Spinal cord (tissue), 10 donors: ENCODE results near the gene COMMD8. TPM values are rescaled to one million over a fixed set of nuclear protein-coding genes. Genes with fewer than 3 reads are reported as not detected.

Source experiments
- DNase-seq, 6 donors: peaks; one replicate each; pipeline versions ENCODE4 v3.0.0 to v3.0.0-alpha.2; 2013 to 2015; ENCODE audit warnings: low spot score in 6 of 6, low read depth in 4 of 6
- H3K27ac ChIP-seq: one replicate; pipeline ENCODE4 v1.5.1; 2013; ENCODE audit warnings: low read depth, low read length, control low read depth
- H3K27me3 ChIP-seq: one replicate; pipeline ENCODE4 v1.6.1; 2013; ENCODE audit warnings: low read length; ENCODE audit not compliant: control insufficient read depth, insufficient read depth
- H3K36me3 ChIP-seq: one replicate; pipeline ENCODE4 v1.6.1; 2013; ENCODE audit warnings: low read length; ENCODE audit not compliant: control insufficient read depth, insufficient read depth
- H3K4me1 ChIP-seq: one replicate; pipeline ENCODE4 v1.6.1; 2013; ENCODE audit warnings: low read length; ENCODE audit not compliant: control insufficient read depth, insufficient read depth
- H3K4me3 ChIP-seq: one replicate; pipeline ENCODE4 v1.5.1; 2013; ENCODE audit warnings: low read depth, low read length, control low read depth
- H3K9me3 ChIP-seq: one replicate; pipeline ENCODE4 v1.6.1; 2013; ENCODE audit warnings: low read length; ENCODE audit not compliant: control insufficient read depth, insufficient read depth
- WGBS: methylation state at CpG from one replicate; pipeline ENCODE4 v1.1.5; 2013; ENCODE audit warnings: missing lambda C conversion rate; ENCODE audit not compliant: insufficient coverage; 5-methylcytosine and 5-hydroxymethylcytosine counted together
- long read RNA-seq, 4 donors: transcript quantifications; one replicate each; lab custom pipeline, GENCODE V29; 2026
- polyA plus RNA-seq, 2 donors: library from polyadenylated mRNA; unstranded; fragments of 120-200 nt; gene quantifications; one replicate each; pipeline ENCODE4 v1.2.1, GENCODE V29; 2013; ENCODE audit not compliant: insufficient read length in 2 of 2
- total RNA-seq, 2 donors: library from RNA; depleted of rRNA in 1 of 2; stranded (reverse); fragments of 120-200 nt in 1 of 2; fragments of >200 nt in 1 of 2; gene quantifications; one replicate each; pipeline versions ENCODE4 v1.2.3 to v1.2.4, GENCODE V29; 2013 to 2014
- donor health status: healthy.

COMMD8 gene
- total RNA-seq: 10 to 100 TPM; 14.8 to 18.3 TPM
- 10 to 100 TPM; 15.9 to 23.4 TPM for polyA plus RNA-seq
- long read RNA-seq, donor 1, transcript COMMD8-201 (5 exons, 1,469 nt): major isoform, 12 of 18 reads
- long read RNA-seq, donor 1, partial matches to known transcripts: 6 of 18 reads
- long read RNA-seq, donor 1, other reads (novel, unspliced or antisense): 0 of 18 reads
- long read RNA-seq, donor 2, partial matches to known transcripts: 0 of 4 reads
- long read RNA-seq, donor 2, other reads (novel, unspliced or antisense): 0 of 4 reads
- long read RNA-seq, donor 3, transcript COMMD8-201 (5 exons, 1,469 nt): major isoform, 7 of 7 reads
- long read RNA-seq, donor 3, partial matches to known transcripts: 0 of 7 reads
- long read RNA-seq, donor 3, other reads (novel, unspliced or antisense): 0 of 7 reads
- long read RNA-seq, donor 4, transcript COMMD8-201 (5 exons, 1,469 nt): major isoform, 27 of 33 reads
- long read RNA-seq, donor 4, partial matches to known transcripts: 6 of 33 reads
- long read RNA-seq, donor 4, other reads (novel, unspliced or antisense): 0 of 33 reads

DNA sequence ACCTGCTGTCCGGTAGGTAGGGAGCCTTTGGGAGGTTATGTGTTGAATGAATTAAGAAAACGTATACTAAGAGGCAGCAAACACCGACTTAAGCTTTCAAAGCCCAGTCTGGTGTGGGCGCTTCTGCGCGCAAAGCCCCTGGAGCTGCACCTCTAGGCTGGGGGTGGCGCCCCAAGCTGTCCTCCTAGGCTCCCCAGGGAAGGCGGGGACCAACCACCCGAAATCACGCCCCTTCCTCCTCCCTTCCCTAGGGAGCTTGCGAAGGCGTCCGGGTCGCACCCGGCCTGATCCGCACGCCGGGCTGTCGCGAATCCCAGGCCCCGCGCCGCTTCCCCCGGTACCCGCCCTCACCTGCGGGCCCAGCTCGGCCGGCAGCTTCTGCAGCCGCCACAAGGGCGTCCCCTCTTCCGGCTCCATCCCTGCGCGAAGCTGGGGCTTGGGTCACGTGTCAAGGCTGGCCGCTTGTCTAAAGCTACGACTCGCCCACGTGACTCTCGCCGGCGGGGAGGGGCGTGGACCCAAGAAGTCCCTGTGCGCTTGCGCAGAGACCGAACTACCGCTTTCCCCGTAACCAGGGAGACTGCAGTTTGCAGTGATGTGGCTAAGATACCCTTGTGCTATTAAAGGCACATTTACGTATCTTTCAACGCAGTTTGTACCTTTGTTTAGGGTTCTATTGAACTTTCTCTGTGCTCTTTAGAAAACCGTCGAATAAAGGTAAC lies at the start of gene COMMD8:
COMMD8 (minus strand) TSS at position 468 of the 722 bp plus-strand sequence; CDS start at position 417, 51 bp downstream.
- WGBS: under 1% methylated on average over 47 of the region's 51 CpGs
- Histone ChIP-seq H3K27ac (peak within 1 kb of the TSS; percentile 55), H3K36me3 (no peaks in the 10 kb centered on the region), H3K9me3 (no peaks in the 10 kb centered on the region), H3K4me3 (peak within 1 kb of the TSS; percentile 84), H3K4me1 (no peaks in the 10 kb centered on the region), H3K27me3 (no peaks in the 10 kb centered on the region)
- peak; percentile 91 to 99 (median 95) for DNase-seq

DNA sequence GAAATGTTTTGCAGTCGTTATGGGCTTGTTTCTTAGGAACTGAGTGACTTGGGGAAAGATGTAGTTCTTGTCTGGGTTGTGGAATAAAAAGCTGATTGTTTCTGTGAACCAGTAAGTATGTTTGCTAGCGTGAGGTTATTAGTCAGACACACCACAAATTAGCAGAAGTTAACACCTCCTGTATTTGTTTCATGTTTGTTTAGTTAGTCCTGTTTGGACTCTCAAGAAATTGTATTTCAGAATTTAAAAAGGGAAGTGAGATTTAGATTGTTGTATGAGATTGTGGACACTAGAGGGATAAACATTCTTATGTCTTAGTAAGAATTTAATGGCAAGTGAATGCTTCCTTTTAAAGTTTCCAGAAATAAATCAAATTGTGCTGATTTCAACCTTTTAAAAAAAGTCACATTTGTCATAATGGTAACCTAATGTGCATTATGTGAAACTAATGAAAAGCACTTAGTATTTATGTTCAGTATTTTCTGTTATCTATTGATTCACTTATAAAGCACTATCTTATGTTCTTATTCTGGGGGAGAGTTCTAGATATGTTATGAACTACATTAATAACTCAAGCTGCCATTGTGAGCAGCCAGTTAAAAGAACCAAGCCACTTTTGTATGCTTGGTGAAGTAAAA lies 47.1 kb upstream of the COMMD8 start:
- H3K9me3 ChIP-seq: no peaks in the 10 kb centered on the region
- H3K27ac ChIP-seq: no peak overlapping the region
- no peaks in the 10 kb centered on the region for H3K36me3 ChIP-seq
- H3K4me3 ChIP-seq: no peak overlapping the region
- no peaks in the 10 kb centered on the region for H3K4me1 ChIP-seq
- DNase-seq: peak in 1 of 6 donors; percentile 6
- WGBS: 38% methylated on average over 1 of the region's 2 CpGs
- H3K27me3 ChIP-seq: no peaks in the 10 kb centered on the region

DNA sequence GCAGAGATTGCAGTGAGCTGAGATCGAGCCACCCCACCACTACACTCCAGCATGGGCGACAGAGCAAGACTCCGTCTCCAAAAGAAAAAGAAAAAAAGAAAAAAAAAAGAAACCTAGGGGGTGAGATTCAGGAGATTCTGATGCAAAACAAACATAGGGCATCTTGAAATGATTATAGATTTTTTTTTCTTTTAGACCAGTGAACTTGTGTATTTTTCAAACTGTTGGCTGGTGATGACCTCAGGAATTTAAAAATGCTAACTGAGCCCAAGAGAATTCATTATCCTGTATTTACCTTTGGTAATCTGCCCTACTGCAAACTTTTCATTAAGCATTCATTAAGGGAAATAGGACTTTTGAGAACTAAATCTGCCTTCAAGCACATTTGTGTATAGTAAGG lies 42.2 kb upstream of the COMMD8 start:
- H3K4me3 ChIP-seq: no peak overlapping the region
- DNase-seq: no peak
- H3K27ac ChIP-seq: no peak overlapping the region
- H3K4me1 ChIP-seq: no peaks in the 10 kb centered on the region
- H3K27me3 ChIP-seq: no peaks in the 10 kb centered on the region
- H3K36me3 ChIP-seq: no peaks in the 10 kb centered on the region
- WGBS: no CpG with 5 or more reads among the region's 3 CpGs
- no peaks in the 10 kb centered on the region for H3K9me3 ChIP-seq

DNA sequence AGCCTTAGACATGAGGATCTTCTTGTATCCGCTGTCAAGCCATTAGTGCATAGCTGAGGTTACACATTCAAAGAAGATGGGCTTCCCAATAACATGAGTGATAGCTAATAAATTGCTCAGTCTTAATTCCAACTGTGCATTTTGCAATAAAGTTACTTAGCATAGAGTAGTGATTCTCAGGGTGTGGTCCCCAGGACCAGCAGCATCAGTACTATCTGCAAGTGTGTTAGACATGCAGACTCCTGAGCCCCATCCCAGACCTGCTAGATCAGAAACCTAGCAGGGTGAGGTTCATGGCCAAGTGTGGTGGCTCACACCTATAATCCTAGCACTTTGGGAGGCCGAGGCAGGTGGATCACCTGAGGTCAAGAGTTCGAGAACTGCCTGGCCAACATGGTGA lies 41.6 kb upstream of the COMMD8 start:
- Histone ChIP-seq H3K9me3 (no peaks in the 10 kb centered on the region), H3K4me1 (no peaks in the 10 kb centered on the region), H3K4me3 (no peak overlapping the region), H3K27ac (no peak overlapping the region), H3K27me3 (no peaks in the 10 kb centered on the region), H3K36me3 (no peaks in the 10 kb centered on the region)
- no peak for DNase-seq
- WGBS: no CpG with 5 or more reads among the region's 3 CpGs

DNA sequence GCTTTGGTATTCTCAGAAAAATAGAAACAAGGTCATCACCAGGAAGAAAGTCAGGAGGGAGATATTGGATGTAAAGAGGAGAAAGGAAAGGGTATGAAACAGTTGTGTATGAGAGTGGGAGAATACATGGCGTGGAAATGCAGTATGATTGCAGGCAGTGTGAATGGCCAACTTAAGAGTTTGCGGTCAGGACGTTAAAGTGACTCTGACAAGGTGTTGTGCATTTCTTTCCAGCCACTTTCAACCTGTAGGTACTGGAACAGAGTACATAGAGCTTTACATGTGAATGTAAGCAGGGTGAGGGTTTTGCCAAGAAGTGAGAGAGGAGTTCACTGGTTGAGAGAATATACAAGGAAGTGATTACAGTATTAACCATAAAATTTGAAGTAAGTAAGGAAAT lies 37.3 kb upstream of the COMMD8 start:
- no peak overlapping the region for H3K4me3 ChIP-seq
- DNase-seq: no peak
- no peaks in the 10 kb centered on the region for H3K9me3 ChIP-seq
- H3K36me3 ChIP-seq: no peaks in the 10 kb centered on the region
- H3K27me3 ChIP-seq: no peaks in the 10 kb centered on the region
- 50% methylated on average over 3 of the region's 3 CpGs for WGBS
- H3K4me1 ChIP-seq: no peaks in the 10 kb centered on the region
- no peak overlapping the region for H3K27ac ChIP-seq

DNA sequence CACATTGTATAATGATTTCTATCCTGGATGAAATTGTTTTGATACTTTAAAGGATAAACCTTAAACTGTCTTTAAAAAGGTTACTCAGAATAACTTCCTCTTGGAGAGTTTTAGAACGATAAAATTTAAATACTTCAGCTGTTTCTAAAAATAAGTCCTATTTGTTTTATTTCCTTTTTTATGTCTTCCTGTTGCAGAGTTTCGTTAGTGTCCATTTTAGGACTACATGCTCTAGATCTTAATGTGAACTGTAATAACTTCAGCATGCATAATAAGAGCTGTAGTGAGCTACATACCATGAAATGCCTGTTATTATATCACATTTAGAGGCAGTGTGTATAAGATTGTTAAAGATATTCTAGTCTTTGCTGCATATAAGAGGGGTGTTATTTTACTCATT lies 36.2 kb upstream of the COMMD8 start:
- Histone ChIP-seq H3K27ac (no peak overlapping the region), H3K27me3 (no peaks in the 10 kb centered on the region), H3K4me1 (no peaks in the 10 kb centered on the region), H3K4me3 (no peak overlapping the region), H3K9me3 (no peaks in the 10 kb centered on the region), H3K36me3 (no peaks in the 10 kb centered on the region)
- no CpG with 5 or more reads among the region's 2 CpGs for WGBS
- no peak for DNase-seq

DNA sequence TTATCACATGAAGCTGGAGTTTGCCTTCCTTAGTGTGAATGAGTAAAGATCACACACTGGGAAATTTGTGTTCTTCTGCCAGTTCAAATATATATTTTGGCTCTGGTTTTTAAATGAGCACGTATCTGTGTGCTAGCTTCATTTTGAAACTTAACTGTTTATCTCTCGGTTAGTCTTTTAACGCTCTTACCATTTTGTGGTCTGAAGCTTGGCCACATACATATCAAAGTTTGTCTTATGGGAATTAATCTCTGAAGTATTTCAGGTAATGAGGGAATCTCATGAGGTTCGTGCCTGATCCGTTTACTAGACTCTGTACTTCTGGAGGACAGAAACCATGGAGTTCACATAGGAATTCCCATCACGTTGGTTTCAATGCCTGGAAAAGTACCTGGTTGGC lies 35.4 kb upstream of the COMMD8 start:
- no peaks in the 10 kb centered on the region for H3K9me3 ChIP-seq
- no peaks in the 10 kb centered on the region for H3K27me3 ChIP-seq
- no CpG with 5 or more reads among the region's 6 CpGs for WGBS
- no peak overlapping the region for H3K4me3 ChIP-seq
- no peaks in the 10 kb centered on the region for H3K4me1 ChIP-seq
- peak in 1 of 6 donors; percentile 44 for DNase-seq
- no peak overlapping the region for H3K27ac ChIP-seq
- H3K36me3 ChIP-seq: no peaks in the 10 kb centered on the region

DNA sequence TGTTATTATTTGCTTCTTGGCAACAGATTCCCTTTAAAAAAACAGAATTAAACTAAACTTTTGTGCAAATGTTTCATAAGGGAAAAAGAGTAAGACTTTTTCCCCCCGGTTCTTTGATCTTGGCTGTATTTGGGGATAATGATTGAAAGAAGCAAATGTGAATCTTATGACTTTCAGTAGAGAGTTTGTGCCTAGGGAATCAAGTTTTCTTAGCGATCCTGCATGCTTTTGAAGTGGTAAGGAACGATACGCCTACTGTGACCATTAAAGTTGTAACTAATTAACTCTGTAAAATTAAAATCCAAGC lies 30.6 kb upstream of the COMMD8 start:
- no CpG with 5 or more reads among the region's 4 CpGs for WGBS
- Histone ChIP-seq H3K9me3 (no peaks in the 10 kb centered on the region), H3K4me3 (no peak overlapping the region), H3K36me3 (no peaks in the 10 kb centered on the region), H3K4me1 (no peaks in the 10 kb centered on the region), H3K27ac (no peak overlapping the region), H3K27me3 (no peaks in the 10 kb centered on the region)
- peak in 1 of 6 donors; percentile 7 for DNase-seq

DNA sequence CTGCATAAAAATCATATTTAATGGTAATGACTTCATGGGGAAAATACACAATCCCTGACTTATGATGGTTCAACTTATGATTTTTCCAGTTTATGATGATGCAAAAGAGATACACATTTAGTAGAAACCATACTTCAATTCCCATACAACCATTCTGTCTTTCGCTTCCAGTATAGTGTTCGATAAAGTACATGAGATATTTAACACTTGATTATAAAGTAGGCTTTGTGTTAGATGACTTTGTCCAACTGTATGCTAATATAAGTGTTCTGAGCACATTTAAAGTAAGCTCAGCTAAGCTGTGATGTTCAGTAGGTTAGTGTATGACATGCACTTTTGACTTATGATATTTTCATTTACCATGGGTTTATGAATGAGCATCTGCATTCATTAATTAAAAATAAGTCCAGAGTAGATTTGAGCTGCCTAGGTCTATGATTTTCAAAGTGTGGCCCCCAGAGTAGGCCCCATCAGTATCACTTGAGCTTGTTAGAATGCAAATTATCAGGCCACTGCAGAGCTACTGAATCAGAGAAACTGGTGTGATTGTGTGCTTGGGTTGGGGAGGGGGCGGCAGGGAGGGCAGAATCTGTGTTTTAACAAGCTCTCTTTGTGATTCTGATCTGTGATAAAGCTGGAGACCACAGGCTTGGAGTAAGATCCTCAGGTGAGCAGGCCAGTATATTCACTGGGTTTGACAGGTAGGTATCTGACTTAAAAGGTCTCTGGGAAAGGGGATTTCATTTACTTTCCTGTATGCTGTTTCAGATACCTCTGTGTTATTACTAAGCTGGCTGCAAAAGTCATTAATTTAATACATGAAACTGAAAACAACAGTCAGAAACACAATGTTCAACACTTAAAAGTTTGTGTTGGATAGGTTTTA lies 30.0 kb upstream of the COMMD8 start:
- no peak overlapping the region for H3K27ac ChIP-seq
- DNase-seq: no peak
- WGBS: 44% methylated on average over 1 of the region's 3 CpGs
- H3K4me1 ChIP-seq: no peaks in the 10 kb centered on the region
- H3K27me3 ChIP-seq: no peaks in the 10 kb centered on the region
- no peak overlapping the region for H3K4me3 ChIP-seq
- H3K36me3 ChIP-seq: no peaks in the 10 kb centered on the region
- H3K9me3 ChIP-seq: no peaks in the 10 kb centered on the region
